Upper lobe of left lung (tissue), 4 donors: ENCODE measurements around the gene PSMD2.

ENCODE experiments used
- CTCF ChIP-seq, 6 experiments: fragments of 450-650 bp in 4 of 6; fragments of 200-600 bp in 2 of 6; sonication (generic) in 2 of 6; IDR thresholded peaks; one replicate each; pipeline ENCODE4 v1.5.1; 2016 to 2019; ENCODE audit warnings: antibody characterized with exemption in 6 of 6
- POLR2A ChIP-seq, 4 donors: fragments of 450-650 bp; IDR thresholded peaks; one replicate each; pipeline ENCODE4 v1.5.1; 2016 to 2017; ENCODE audit warnings: antibody characterized with exemption in 4 of 4, mild to moderate bottlenecking in 2 of 4
- POLR2AphosphoS5 ChIP-seq, 2 donors: sonication (generic); formaldehyde crosslinking; IDR thresholded peaks; one replicate each; pipeline ENCODE4 v1.5.1; 2017; ENCODE audit warnings: antibody characterized with exemption in 2 of 2

- TF ChIP-seq CTCF (IDR thresholded peaks at IDR 0.05) (no peak), POLR2A (IDR thresholded peaks at IDR 0.05) (no peak), POLR2AphosphoS5 (IDR thresholded peaks at IDR 0.05) (no peak)
Observed at GRCh38 chr3:184307915-184308314, 8.9 kb downstream of the PSMD2 start.
